Muscle of leg (tissue), 11 donors: ENCODE measurements around the gene DPP8. TPM values are rescaled to one million over a fixed set of nuclear protein-coding genes. Genes with fewer than 3 reads are reported as not detected.

ENCODE experiments used
- DNase-seq: peaks from one replicate; pipeline ENCODE4 v3.0.0; 2013
- H3K27ac ChIP-seq: one replicate; pipeline ENCODE4 v1.5.1; 2013; ENCODE audit warnings: mild to moderate bottlenecking, low read length, control low read depth
- H3K27me3 ChIP-seq: one replicate; pipeline ENCODE4 v1.6.1; 2013; ENCODE audit warnings: low read length; ENCODE audit not compliant: control insufficient read depth, insufficient read depth
- H3K36me3 ChIP-seq: one replicate; pipeline ENCODE4 v1.6.1; 2013; ENCODE audit warnings: low read length; ENCODE audit not compliant: control insufficient read depth, insufficient read depth
- H3K4me1 ChIP-seq: one replicate; pipeline ENCODE4 v1.6.1; 2013; ENCODE audit warnings: low read length; ENCODE audit not compliant: control insufficient read depth, insufficient read depth
- H3K4me3 ChIP-seq: one replicate; pipeline ENCODE4 v1.5.1; 2013; ENCODE audit warnings: low read length, control low read depth
- H3K9me3 ChIP-seq: replicated peaks from 2 replicates; pipeline ENCODE4 v1.6.1; 2013; ENCODE audit warnings: low read depth, low read length; ENCODE audit not compliant: control insufficient read depth
- WGBS: methylation state at CpG from one replicate; pipeline ENCODE4 v1.1.5; 2013; ENCODE audit warnings: missing lambda C conversion rate; ENCODE audit not compliant: insufficient coverage; 5-methylcytosine and 5-hydroxymethylcytosine counted together
- polyA plus RNA-seq, 8 donors: library from polyadenylated mRNA; unstranded; fragments of 120-200 nt; gene quantifications; one replicate each; pipeline versions ENCODE4 v1.2.1 to v1.2.3, GENCODE V29; 2013; ENCODE audit warnings: inconsistent platforms in 1 of 8, low replicate concordance in 1 of 8; ENCODE audit not compliant: insufficient read length in 8 of 8, insufficient read depth in 1 of 8
- total RNA-seq: library from RNA; stranded (reverse); fragments of 120-200 nt; gene quantifications from one replicate; pipeline ENCODE4 v1.2.4, GENCODE V29; 2013

The DPP8 gene
- total and polyA plus RNA-seq, 9 donors: 14.4 to 23.2 (median 20.7) TPM

GRCh38 chr15:65408324-65409035 lies 109.0 kb downstream of the DPP8 start:
- no peaks in the 10 kb centered on the region for H3K9me3 ChIP-seq
- H3K27me3 ChIP-seq: no peaks in the 10 kb centered on the region
- 31% methylated on average over 2 of the region's 7 CpGs for WGBS
- no peak overlapping the region for H3K27ac ChIP-seq
- peaks cover 44% of the 10 kb centered on the region for H3K36me3 ChIP-seq
- H3K4me3 ChIP-seq: no peak overlapping the region
- H3K4me1 ChIP-seq: peaks cover 62% of the 10 kb centered on the region
- DNase-seq: no peak

- Histone ChIP-seq H3K9me3 (no peaks in the 10 kb centered on the region), H3K27ac (peak overlapping the region; percentile 87), H3K4me3 (no peak overlapping the region), H3K4me1 (peaks cover 65% of the 10 kb centered on the region), H3K36me3 (peaks cover 54% of the 10 kb centered on the region), H3K27me3 (no peaks in the 10 kb centered on the region)
- peak; percentile 36 for DNase-seq
- 59% methylated on average over 2 of the region's 10 CpGs for WGBS
Measured at GRCh38 chr15:65406424-65407000, 111.0 kb downstream of the DPP8 start.

GRCh38 chr15:65405791-65406423 lies 111.6 kb downstream of the DPP8 start:
- H3K27ac ChIP-seq: peak overlapping the region; percentile 87
- no peaks in the 10 kb centered on the region for H3K9me3 ChIP-seq
- no peak overlapping the region for H3K4me3 ChIP-seq
- peaks cover 49% of the 10 kb centered on the region for H3K36me3 ChIP-seq
- peaks cover 65% of the 10 kb centered on the region for H3K4me1 ChIP-seq
- WGBS: 50% methylated on average over 2 of the region's 7 CpGs
- peak; percentile 65 for DNase-seq
- H3K27me3 ChIP-seq: no peaks in the 10 kb centered on the region

GRCh38 chr15:65404186-65404872 lies 113.2 kb downstream of the DPP8 start:
- H3K27me3 ChIP-seq: no peaks in the 10 kb centered on the region
- DNase-seq: peak; percentile 47
- no CpG with 5 or more reads among the region's 6 CpGs for WGBS
- peak overlapping the region; percentile 79 for H3K27ac ChIP-seq
- peaks cover 43% of the 10 kb centered on the region for H3K36me3 ChIP-seq
- peaks cover 58% of the 10 kb centered on the region for H3K4me1 ChIP-seq
- H3K4me3 ChIP-seq: no peak overlapping the region
- no peaks in the 10 kb centered on the region for H3K9me3 ChIP-seq

- H3K9me3 ChIP-seq: no peaks in the 10 kb centered on the region
- 71% methylated on average over 3 of the region's 4 CpGs for WGBS
- H3K4me1 ChIP-seq: peaks cover 51% of the 10 kb centered on the region
- H3K27ac ChIP-seq: peak overlapping the region; percentile 52
- H3K4me3 ChIP-seq: no peak overlapping the region
- H3K27me3 ChIP-seq: no peaks in the 10 kb centered on the region
- peak; percentile 69 for DNase-seq
- peaks cover 38% of the 10 kb centered on the region for H3K36me3 ChIP-seq
Measured at GRCh38 chr15:65402961-65403360, 114.5 kb downstream of the DPP8 start.

GRCh38 chr15:65401611-65402240 lies 115.8 kb downstream of the DPP8 start:
- H3K9me3 ChIP-seq: no peaks in the 10 kb centered on the region
- no peak overlapping the region for H3K4me3 ChIP-seq
- 96% methylated on average over 4 of the region's 8 CpGs for WGBS
- peaks cover 48% of the 10 kb centered on the region for H3K4me1 ChIP-seq
- H3K27ac ChIP-seq: peak overlapping the region; percentile 56
- peaks cover 8% of the 10 kb centered on the region for H3K27me3 ChIP-seq
- peaks cover 41% of the 10 kb centered on the region for H3K36me3 ChIP-seq
- DNase-seq: no peak

- Histone ChIP-seq H3K9me3 (no peaks in the 10 kb centered on the region), H3K4me3 (no peak overlapping the region), H3K27me3 (peaks cover 14% of the 10 kb centered on the region), H3K4me1 (peaks cover 44% of the 10 kb centered on the region), H3K27ac (peak overlapping the region; percentile 56), H3K36me3 (peaks cover 42% of the 10 kb centered on the region)
- whole genome bisulfite sequencing: 18% methylated on average over 10 of the region's 11 CpGs
- peak; percentile 91 for DNase-seq
Measured at GRCh38 chr15:65400760-65401610, 116.5 kb downstream of the DPP8 start.

GRCh38 chr15:65399997-65400396 lies 117.5 kb downstream of the DPP8 start:
- DNase-seq: peak; percentile 39
- 76% methylated on average over 2 of the region's 2 CpGs for WGBS
- Histone ChIP-seq H3K4me3 (no peak overlapping the region), H3K4me1 (peaks cover 40% of the 10 kb centered on the region), H3K27ac (peak overlapping the region; percentile 56), H3K27me3 (peaks cover 20% of the 10 kb centered on the region), H3K36me3 (peaks cover 49% of the 10 kb centered on the region), H3K9me3 (no peaks in the 10 kb centered on the region)

GRCh38 chr15:65399001-65399706 lies 118.3 kb downstream of the DPP8 start:
- peaks cover 24% of the 10 kb centered on the region for H3K27me3 ChIP-seq
- no peak for DNase-seq
- H3K27ac ChIP-seq: no peak overlapping the region
- no peaks in the 10 kb centered on the region for H3K9me3 ChIP-seq
- H3K4me3 ChIP-seq: no peak overlapping the region
- H3K36me3 ChIP-seq: peaks cover 57% of the 10 kb centered on the region
- WGBS: 86% methylated on average over 4 of the region's 11 CpGs
- H3K4me1 ChIP-seq: peaks cover 37% of the 10 kb centered on the region
